Panc1 (cell line): ENCODE measurements around the gene PLEKHA1. TPM values are rescaled to one million over a fixed set of nuclear protein-coding genes. Genes with fewer than 3 reads are reported as not detected.

ENCODE experiments used
- ATAC-seq: fragments of 200-7000 bp; cut with Tn5 transposase; 2 replicates; pipeline ENCODE4 v1.9.1; 2020; ENCODE audit warnings: mild to moderate bottlenecking, moderate library complexity
- BruUV-seq: library from RNA; stranded (reverse); fragments of 400-500 nt; replicated peaks from 2 replicates; lab custom pipeline; 2021; lab: Mats Ljungman, UMichigan
- CTCF ChIA-PET: fragments of 300-600 bp; sonication (Branson Sonifier 250); formaldehyde crosslinking; loops from one replicate; lab custom pipeline; 2022; ENCODE audit warnings: antibody characterized with exemption; lab: Charles Lee
- POLR2A ChIA-PET: fragments of 300-600 bp; sonication (Branson Sonifier 250); formaldehyde crosslinking; loops from one replicate; lab custom pipeline; 2022; ENCODE audit warnings: antibody characterized with exemption; lab: Charles Lee
- DNase-seq: peaks from one replicate; pipeline ENCODE4 v3.0.0-alpha.2; 2010; ENCODE audit warnings: low read depth, low spot score
- H3K27ac ChIP-seq: 2 replicates; pipeline ENCODE4 v1.5.1; 2011; ENCODE audit warnings: mild to moderate bottlenecking, low read length, inconsistent platforms
- H3K27me3 ChIP-seq: fragments of 200-500 bp; sonication (Bioruptor generic); 2 replicates; pipeline ENCODE4 v1.6.0; 2014; ENCODE audit warnings: low read length, inconsistent platforms; ENCODE audit not compliant: control insufficient read depth, insufficient read depth
- H3K36me3 ChIP-seq: fragments of 200-500 bp; sonication (Bioruptor generic); 2 replicates; pipeline ENCODE4 v1.5.1; 2014; ENCODE audit warnings: inconsistent platforms, mild to moderate bottlenecking, low read length, moderate library complexity; ENCODE audit not compliant: control insufficient read depth, insufficient read depth
- H3K4me1 ChIP-seq: 2 replicates; pipeline ENCODE4 v1.5.1; 2011; ENCODE audit warnings: inconsistent platforms, mild to moderate bottlenecking, low read length, moderate library complexity; ENCODE audit not compliant: control insufficient read depth, insufficient read depth
- H3K4me3 ChIP-seq, 2 experiments: 2 replicates each; pipeline ENCODE4 v1.5.1; 2011 to 2012; ENCODE audit warnings: low read depth in 2 of 2, low read length in 2 of 2, mild to moderate bottlenecking in 2 of 2, inconsistent platforms in 1 of 2, moderate library complexity in 1 of 2
- H3K9me3 ChIP-seq: fragments of 200-500 bp; sonication (Bioruptor generic); 2 replicates; pipeline ENCODE4 v1.5.1; 2014; ENCODE audit warnings: low read depth, mild to moderate bottlenecking, inconsistent platforms, low read length, moderate library complexity; ENCODE audit not compliant: control insufficient read depth, insufficient read depth
- CTCF ChIP-seq: fragments of 450-650 bp; IDR thresholded peaks from 2 replicates; pipeline ENCODE4 v1.5.1; 2017; ENCODE audit warnings: mild to moderate bottlenecking
- POLR2AphosphoS5 ChIP-seq: IDR thresholded peaks from 2 replicates; pipeline ENCODE4 v1.6.1; 2012; ENCODE audit warnings: mild to moderate bottlenecking, low read depth, low read length, moderate library complexity
- REST ChIP-seq, 2 experiments: IDR thresholded peaks; 2 replicates each; pipeline ENCODE4 v1.6.1; 2011 to 2012; ENCODE audit warnings: low read depth in 2 of 2, control low read depth in 1 of 2, low read length in 1 of 2, mild to moderate bottlenecking in 1 of 2, moderate library complexity in 1 of 2; ENCODE audit not compliant: insufficient read depth in 1 of 2
- SIN3A ChIP-seq: IDR thresholded peaks from 2 replicates; pipeline ENCODE4 v1.6.1; 2012; ENCODE audit warnings: low read depth, mild to moderate bottlenecking, low read length, moderate library complexity, borderline replicate concordance; ENCODE audit not compliant: insufficient read depth
- TCF7L2 ChIP-seq: IDR thresholded peaks from 2 replicates; pipeline ENCODE4 v1.6.1; 2011; ENCODE audit warnings: mild to moderate bottlenecking, low read depth, low read length, inconsistent platforms
- in situ Hi-C: cut with HindIII; loops from 2 replicates; pipeline ENCODE4 v1.10.0; 2016; ENCODE audit warnings: low sequenced_read_pairs, low pct_unique_long_range_greater_than_20kb
- intact Hi-C: fragments of 100-400 bp; cut with micrococcal nuclease; formaldehyde crosslinking; loops from one replicate; pipeline ENCODE4 v1.10.0; 2022; ENCODE audit not compliant: unreplicated experiment
- total RNA-seq: library from RNA; stranded (reverse); gene quantifications from one replicate; pipeline ENCODE4 v1.2.1, GENCODE V29; 2021; ENCODE audit not compliant: unreplicated experiment

PLEKHA1 gene
- total RNA-seq, 1 experiment from 2014 or later, result 95.5 TPM

- POLR2A ChIA-PET, result interaction anchor here (0.7 kb wide), 1 partner anchor 15 kb away, joined by 3 read pairs; no protein-coding TSS in a partner anchor
- Histone ChIP-seq H3K27ac (peak overlapping the region; percentile 68), H3K9me3 (peaks cover 6% of the 10 kb centered on the region; the same call in 1 of the 2 replicates), H3K4me3 (no peak overlapping the region), H3K36me3 (no peaks in the 10 kb centered on the region), H3K27me3 (no peaks in the 10 kb centered on the region), H3K4me1 (peaks cover 20% of the 10 kb centered on the region)
- ATAC-seq, result peak; percentile 80
- CTCF ChIA-PET, result interaction anchor here (0.7 kb wide), 2 partner anchors 19 to 219 kb away, joined by 3 to 4 read pairs; no protein-coding TSS in a partner anchor
- DNase-seq, result no peak
- no peak for TF ChIP-seq REST (IDR thresholded peaks at IDR 0.05; ENCODE audit: insufficient read depth in 1 of 2, low read depth in 2 of 2, low read length in 1 of 2)
- TF ChIP-seq TCF7L2, result no peak
- no peak for TF ChIP-seq CTCF
- TF ChIP-seq SIN3A, result no peak
- no peak for TF ChIP-seq POLR2AphosphoS5
- BruUV-seq, result no TSS peak
- intact Hi-C loops, result no loop called here
- in situ Hi-C loops, result no loop called here
These were observed 29.7 kb upstream of the PLEKHA1 start for GRCh38 chr10:122344741-122345258.

- Histone ChIP-seq H3K27ac (no peak overlapping the region), H3K27me3 (no peaks in the 10 kb centered on the region), H3K9me3 (peaks cover 6% of the 10 kb centered on the region; the same call in 1 of the 2 replicates), H3K4me3 (no peak overlapping the region), H3K36me3 (no peaks in the 10 kb centered on the region), H3K4me1 (peaks cover 20% of the 10 kb centered on the region)
- ChIA-PET POLR2A (no interaction called here), CTCF (no interaction called here)
- ATAC-seq, result no peak
- in situ Hi-C loops, result no loop called here
- intact Hi-C loops, result no loop called here
- TF ChIP-seq TCF7L2 (no peak), SIN3A (no peak), REST (IDR thresholded peaks at IDR 0.05; ENCODE audit: insufficient read depth in 1 of 2, low read depth in 2 of 2, low read length in 1 of 2) (no peak), POLR2AphosphoS5 (no peak), CTCF (no peak)
- DNase-seq, result no peak
- no TSS peak for BruUV-seq
These were observed 28.1 kb upstream of the PLEKHA1 start for GRCh38 chr10:122346326-122346950.
